Body of pancreas (tissue), 4 donors: ENCODE data around the gene RBM10.

Source experiments
- POLR2A ChIP-seq, 3 donors: fragments of 450-650 bp; IDR thresholded peaks; one replicate each; pipeline ENCODE4 v1.6.1; 2016; ENCODE audit warnings: antibody characterized with exemption in 3 of 3, mild to moderate bottlenecking in 2 of 3
- TF ChIP-seq, protein P1 (sequence below), 7 experiments: fragments of 450-650 bp in 4 of 7; fragments of 200-600 bp in 3 of 7; sonication (generic) in 3 of 7; IDR thresholded peaks; one replicate each; pipeline ENCODE4 v1.5.1; 2016 to 2019; ENCODE audit warnings: antibody characterized with exemption in 7 of 7

DNA sequence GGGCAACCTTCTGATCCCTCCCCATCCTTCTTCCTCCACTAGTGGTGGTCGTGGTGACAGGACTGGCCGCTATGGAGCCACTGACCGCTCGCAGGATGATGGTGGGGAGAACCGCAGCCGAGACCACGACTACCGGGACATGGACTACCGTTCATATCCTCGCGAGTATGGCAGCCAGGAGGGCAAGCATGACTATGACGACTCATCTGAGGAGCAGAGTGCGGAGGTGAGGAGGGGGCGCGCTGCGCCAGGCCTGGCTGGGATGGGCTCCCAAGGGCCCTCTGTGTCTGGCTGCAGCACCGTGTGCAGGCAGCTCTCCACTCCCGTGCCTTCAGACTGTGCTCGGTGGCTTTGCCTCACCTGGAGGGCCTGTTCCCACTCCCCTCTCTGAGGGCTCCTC lies 24.3 kb downstream of the RBM10 start:
- TF ChIP-seq, protein P1, sequence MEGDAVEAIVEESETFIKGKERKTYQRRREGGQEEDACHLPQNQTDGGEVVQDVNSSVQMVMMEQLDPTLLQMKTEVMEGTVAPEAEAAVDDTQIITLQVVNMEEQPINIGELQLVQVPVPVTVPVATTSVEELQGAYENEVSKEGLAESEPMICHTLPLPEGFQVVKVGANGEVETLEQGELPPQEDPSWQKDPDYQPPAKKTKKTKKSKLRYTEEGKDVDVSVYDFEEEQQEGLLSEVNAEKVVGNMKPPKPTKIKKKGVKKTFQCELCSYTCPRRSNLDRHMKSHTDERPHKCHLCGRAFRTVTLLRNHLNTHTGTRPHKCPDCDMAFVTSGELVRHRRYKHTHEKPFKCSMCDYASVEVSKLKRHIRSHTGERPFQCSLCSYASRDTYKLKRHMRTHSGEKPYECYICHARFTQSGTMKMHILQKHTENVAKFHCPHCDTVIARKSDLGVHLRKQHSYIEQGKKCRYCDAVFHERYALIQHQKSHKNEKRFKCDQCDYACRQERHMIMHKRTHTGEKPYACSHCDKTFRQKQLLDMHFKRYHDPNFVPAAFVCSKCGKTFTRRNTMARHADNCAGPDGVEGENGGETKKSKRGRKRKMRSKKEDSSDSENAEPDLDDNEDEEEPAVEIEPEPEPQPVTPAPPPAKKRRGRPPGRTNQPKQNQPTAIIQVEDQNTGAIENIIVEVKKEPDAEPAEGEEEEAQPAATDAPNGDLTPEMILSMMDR (IDR thresholded peaks at IDR 0.05): no peak
- no peak for TF ChIP-seq POLR2A (IDR thresholded peaks at IDR 0.05)
